GM23248 (cell line): ENCODE data around the gene NRP2. TPM values are rescaled to one million over a fixed set of nuclear protein-coding genes. Genes with fewer than 3 reads are reported as not detected.

ENCODE experiments used
- DNase-seq: peaks from one replicate; pipeline ENCODE4 v3.0.0-alpha.2; 2015
- H2AFZ ChIP-seq: fragments of 200-600 bp; sonication (generic); 2 replicates; pipeline ENCODE4 v1.6.1; 2016; ENCODE audit warnings: antibody characterized with exemption
- H3F3A ChIP-seq: fragments of 200-600 bp; sonication (generic); 2 replicates; pipeline ENCODE4 v1.6.1; 2016; ENCODE audit warnings: mild to moderate bottlenecking, antibody characterized with exemption, mixed run types; ENCODE audit not compliant: insufficient read depth
- H3K27ac ChIP-seq: fragments of 200-600 bp; sonication (generic); 2 replicates; pipeline ENCODE4 v1.5.1; 2016; ENCODE audit warnings: mild to moderate bottlenecking
- H3K27me3 ChIP-seq: fragments of 200-600 bp; sonication (generic); replicated peaks from 2 replicates; pipeline ENCODE4 v1.6.1; 2016; ENCODE audit warnings: mild to moderate bottlenecking; ENCODE audit not compliant: insufficient read depth
- H3K36me3 ChIP-seq: fragments of 200-600 bp; sonication (generic); 2 replicates; pipeline ENCODE4 v1.6.1; 2016; ENCODE audit warnings: low read depth, mild to moderate bottlenecking
- H3K4me1 ChIP-seq: fragments of 200-600 bp; sonication (generic); 2 replicates; pipeline ENCODE4 v1.6.1; 2016; ENCODE audit warnings: mild to moderate bottlenecking; ENCODE audit not compliant: insufficient read depth
- H3K4me2 ChIP-seq: fragments of 200-600 bp; sonication (generic); one replicate; pipeline ENCODE4 v1.6.1; 2016; ENCODE audit warnings: mild to moderate bottlenecking; ENCODE audit not compliant: unreplicated experiment
- H3K4me3 ChIP-seq: fragments of 200-600 bp; sonication (generic); 2 replicates; pipeline ENCODE4 v1.5.1; 2016; ENCODE audit warnings: mild to moderate bottlenecking
- H3K79me2 ChIP-seq: fragments of 200-600 bp; sonication (generic); 2 replicates; pipeline ENCODE4 v1.6.1; 2016; ENCODE audit warnings: mild to moderate bottlenecking; ENCODE audit not compliant: insufficient read depth
- H3K9ac ChIP-seq: fragments of 200-600 bp; sonication (generic); 2 replicates; pipeline ENCODE4 v1.6.1; 2016; ENCODE audit warnings: mild to moderate bottlenecking
- H3K9me2 ChIP-seq: fragments of 200-600 bp; sonication (generic); 2 replicates; pipeline ENCODE4 v1.6.1; 2016; ENCODE audit warnings: mixed run types, mild to moderate bottlenecking, moderate library complexity; ENCODE audit not compliant: insufficient read depth
- H3K9me3 ChIP-seq: fragments of 200-600 bp; sonication (generic); one replicate; pipeline ENCODE4 v1.6.1; 2017; ENCODE audit warnings: low read depth
- H4K20me1 ChIP-seq: fragments of 200-600 bp; sonication (generic); 2 replicates; pipeline ENCODE4 v1.6.0; 2016; ENCODE audit not compliant: insufficient read depth
- EZH2 ChIP-seq: fragments of 200-600 bp; sonication (generic); IDR thresholded peaks from 2 replicates; pipeline ENCODE4 v1.6.1; 2018; ENCODE audit warnings: antibody characterized with exemption, mild to moderate bottlenecking; ENCODE audit not compliant: insufficient read depth, poor library complexity, severe bottlenecking
- EZH2phosphoT487 ChIP-seq: fragments of 200-600 bp; sonication (generic); IDR thresholded peaks from 2 replicates; pipeline ENCODE4 v1.6.1; 2018; ENCODE audit warnings: antibody characterized with exemption, moderate library complexity, mild to moderate bottlenecking, low read depth; ENCODE audit not compliant: insufficient read depth
- WGBS, 2 experiments: methylation state at CpG; one replicate each; pipeline ENCODE4 v1.1.6; 2015 to 2017; ENCODE audit warnings: low lambda C conversion rate in 2 of 2, low coverage in 1 of 2; ENCODE audit errors: missing lambda C conversion rate in 2 of 2; 5-methylcytosine and 5-hydroxymethylcytosine counted together
- in situ Hi-C: fragments of 300-500 bp; cut with MboI; formaldehyde crosslinking; loops from 2 replicates; pipeline ENCODE4 v1.15.0; 2020
- polyA plus RNA-seq: library from polyadenylated mRNA; unstranded; fragments of >200 nt; fragmentation: Nextera tagmentation; extraction: Ambion mirVana; gene quantifications from 2 replicates; pipeline ENCODE4 v1.2.1, GENCODE V29; 2016
- total RNA-seq: library from RNA; depleted of rRNA; stranded (reverse); fragments of >200 nt; shearing (Covaris generic); gene quantifications from 2 replicates; pipeline ENCODE4 v1.2.3, GENCODE V29; 2014

Gene NRP2
- total and polyA plus RNA-seq, 2 experiments from 2014 or later: 6.9 to 9.0 TPM

GRCh38 chr2:205739620-205740019 is 57.3 kb downstream of the NRP2 start:
- H3K36me3 ChIP-seq: no peaks in the 10 kb centered on the region
- H3K9me3 ChIP-seq: no peaks in the 10 kb centered on the region
- H3K4me2 ChIP-seq: no peak overlapping the region
- in situ Hi-C loops: no loop called here
- H3K27ac ChIP-seq: no peak overlapping the region
- no peak overlapping the region for H3K4me3 ChIP-seq
- H3K9me2 ChIP-seq: no peaks in the 10 kb centered on the region
- H3K4me1 ChIP-seq: peaks cover 5% of the 10 kb centered on the region
- H3K9ac ChIP-seq: no peak overlapping the region
- no peaks in the 10 kb centered on the region for H3K79me2 ChIP-seq
- H3K27me3 ChIP-seq: no peaks in the 10 kb centered on the region
- 87 to 92% methylated on average over 1 of the region's 1 CpG for WGBS, 2 experiments
- H4K20me1 ChIP-seq: no peaks in the 10 kb centered on the region
- no peaks in the 10 kb centered on the region for H3F3A ChIP-seq
- TF ChIP-seq EZH2phosphoT487: no peak
- no peak for TF ChIP-seq EZH2
- no peak overlapping the region for H2AFZ ChIP-seq
- DNase-seq: no peak

DNA sequence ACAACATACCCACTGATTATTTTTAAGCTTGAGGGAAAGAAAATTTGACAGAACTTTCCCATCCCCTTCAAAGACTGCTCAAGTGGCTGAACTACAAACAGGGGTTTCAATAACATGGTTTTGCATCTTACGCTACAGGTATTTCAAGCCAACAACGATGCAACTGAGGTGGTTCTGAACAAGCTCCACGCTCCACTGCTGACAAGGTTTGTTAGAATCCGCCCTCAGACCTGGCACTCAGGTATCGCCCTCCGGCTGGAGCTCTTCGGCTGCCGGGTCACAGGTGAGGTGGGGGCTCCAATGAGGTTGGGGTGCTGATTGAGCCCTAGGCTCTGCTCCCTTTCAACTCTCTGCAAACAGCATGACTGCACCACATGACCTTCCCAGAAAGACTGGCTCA is 58.1 kb downstream of the NRP2 start:
- no peaks in the 10 kb centered on the region for H3K9me2 ChIP-seq

GRCh38 chr2:205741256-205741978 is 59.1 kb downstream of the NRP2 start:
- Histone ChIP-seq H3F3A (no peaks in the 10 kb centered on the region), H3K27ac (no peak overlapping the region), H3K4me2 (no peak overlapping the region), H3K27me3 (no peaks in the 10 kb centered on the region), H4K20me1 (no peaks in the 10 kb centered on the region), H3K36me3 (no peaks in the 10 kb centered on the region), H3K9me3 (no peaks in the 10 kb centered on the region), H3K4me3 (no peak overlapping the region), H3K9ac (no peak overlapping the region), H2AFZ (no peak overlapping the region), H3K4me1 (no peaks in the 10 kb centered on the region), H3K79me2 (no peaks in the 10 kb centered on the region), H3K9me2 (no peaks in the 10 kb centered on the region)
- 92 to 96% methylated on average over 4 of the region's 4 CpGs for WGBS, 2 experiments
- TF ChIP-seq EZH2: no peak
- TF ChIP-seq EZH2phosphoT487: no peak
- in situ Hi-C loops: no loop called here
- no peak for DNase-seq

More for the DNA sequence above, 58.1 kb downstream of the NRP2 start:
- no peaks in the 10 kb centered on the region for H3K9me3 ChIP-seq
- no peaks in the 10 kb centered on the region for H3K27me3 ChIP-seq
- WGBS, 2 experiments: 99% methylated on average over 8 of the region's 8 CpGs
- H3K9ac ChIP-seq: no peak overlapping the region
- DNase-seq: no peak
- no peaks in the 10 kb centered on the region for H4K20me1 ChIP-seq
- H3K4me1 ChIP-seq: no peaks in the 10 kb centered on the region
- H3K4me2 ChIP-seq: no peak overlapping the region
- no peak overlapping the region for H3K4me3 ChIP-seq
- H3K36me3 ChIP-seq: no peaks in the 10 kb centered on the region
- TF ChIP-seq EZH2phosphoT487 (no peak), EZH2 (no peak)
- no peaks in the 10 kb centered on the region for H3F3A ChIP-seq
- in situ Hi-C loops: no loop called here
- no peaks in the 10 kb centered on the region for H3K79me2 ChIP-seq
- no peak overlapping the region for H2AFZ ChIP-seq
- H3K27ac ChIP-seq: no peak overlapping the region

- Histone ChIP-seq H3K9ac (no peak overlapping the region), H2AFZ (no peak overlapping the region), H3F3A (no peaks in the 10 kb centered on the region), H3K27ac (no peak overlapping the region), H3K79me2 (no peaks in the 10 kb centered on the region), H3K9me2 (no peaks in the 10 kb centered on the region), H4K20me1 (no peaks in the 10 kb centered on the region), H3K9me3 (no peaks in the 10 kb centered on the region), H3K4me1 (no peaks in the 10 kb centered on the region), H3K4me2 (no peak overlapping the region), H3K4me3 (no peak overlapping the region), H3K36me3 (no peaks in the 10 kb centered on the region), H3K27me3 (no peaks in the 10 kb centered on the region)
- DNase-seq: no peak
- WGBS, 2 experiments: 94 to 95% methylated on average over 11 of the region's 11 CpGs
- no peak for TF ChIP-seq EZH2
- no peak for TF ChIP-seq EZH2phosphoT487
- in situ Hi-C loops: no loop called here
Measured at GRCh38 chr2:205743137-205743536, 60.8 kb downstream of the NRP2 start.
